Erythroblast (primary cell): ENCODE data around the gene KRTAP10-3.

Experiments
- DNase-seq, 2 experiments: peaks; one replicate each; lab custom pipeline; 2025; lab: John Stamatoyannopoulos, UW
- GATA1 ChIP-seq: IDR thresholded peaks from 2 replicates; pipeline ENCODE4 v1.6.1; 2011; ENCODE audit warnings: low read depth, mild to moderate bottlenecking, control low read depth, low read length, moderate library complexity
- POLR2A ChIP-seq: IDR thresholded peaks from 2 replicates; pipeline ENCODE4 v1.6.1; 2011; ENCODE audit warnings: mild to moderate bottlenecking, low read length

KRTAP10-3 gene

DNA sequence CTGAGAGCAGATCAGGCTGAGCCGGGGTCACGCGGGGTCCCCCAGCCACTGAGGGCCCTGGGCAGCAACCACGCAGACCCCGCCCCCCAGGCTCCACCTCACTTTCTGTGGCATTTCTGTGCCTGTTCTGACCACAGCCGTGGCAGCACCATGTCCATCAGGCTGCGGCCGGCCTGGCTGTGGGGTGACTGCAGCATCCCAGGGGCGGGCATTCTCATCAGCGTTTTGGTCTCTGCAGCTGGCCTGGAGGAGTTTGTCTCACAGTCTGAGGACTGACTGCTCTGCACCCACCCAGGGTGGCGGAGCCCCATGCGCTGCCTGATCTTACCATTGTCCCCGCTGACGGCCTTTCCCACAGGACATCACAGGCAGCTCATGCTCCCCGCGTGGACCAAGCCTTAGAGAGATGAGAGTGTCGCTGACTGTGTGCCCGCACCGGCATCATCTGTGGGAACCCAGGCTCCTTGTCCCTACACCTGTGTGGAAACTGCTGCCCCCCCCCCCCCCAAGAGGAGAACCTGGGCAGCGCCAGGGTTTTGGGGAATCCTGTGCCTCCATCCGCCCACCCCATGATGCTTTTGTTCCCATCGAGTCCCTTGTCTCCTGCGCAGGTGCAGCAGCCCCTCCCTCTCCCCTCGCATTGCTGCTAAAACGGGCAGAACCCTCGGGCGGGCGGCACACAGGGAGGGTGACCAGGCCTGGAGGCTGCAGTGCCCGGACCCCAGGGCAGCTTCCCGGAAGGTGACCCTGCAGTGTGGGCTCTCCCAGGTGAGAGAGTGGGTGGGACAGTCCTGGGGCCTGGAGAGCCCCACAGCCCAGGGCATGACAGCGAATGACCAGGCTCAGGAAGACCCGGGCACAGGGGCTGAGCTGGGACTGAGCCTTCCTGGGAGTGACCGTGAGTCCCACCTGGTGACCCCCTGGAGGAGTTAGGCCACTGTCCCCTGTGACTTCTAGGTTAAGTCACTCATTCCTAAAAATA is 20.4 kb downstream of the KRTAP10-3 start:
- TF ChIP-seq POLR2A (no peak), GATA1 (no peak)
- no peak for DNase-seq

DNA sequence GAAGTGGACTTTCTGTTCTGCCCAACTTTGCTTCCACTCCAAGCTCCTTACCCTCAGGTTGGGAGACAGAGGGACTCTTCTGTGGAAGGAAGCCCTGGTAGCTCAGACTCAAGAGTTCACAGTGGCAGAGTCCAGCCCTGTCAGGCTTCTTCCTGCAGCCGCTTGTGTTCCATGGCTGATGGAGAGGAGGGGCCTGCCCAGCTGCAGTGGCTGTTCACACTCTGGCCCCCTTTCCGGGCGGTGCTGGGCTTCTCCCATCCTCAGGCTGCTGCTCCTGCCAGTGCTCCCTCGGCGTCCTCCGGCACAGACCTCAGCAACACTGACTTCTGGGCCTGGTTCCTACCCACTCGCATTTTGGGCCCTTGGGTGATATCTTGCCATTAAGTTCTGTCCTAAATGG is 22.6 kb downstream of the KRTAP10-3 start:
- TF ChIP-seq GATA1 (no peak), POLR2A (no peak)
- no peak for DNase-seq

DNA sequence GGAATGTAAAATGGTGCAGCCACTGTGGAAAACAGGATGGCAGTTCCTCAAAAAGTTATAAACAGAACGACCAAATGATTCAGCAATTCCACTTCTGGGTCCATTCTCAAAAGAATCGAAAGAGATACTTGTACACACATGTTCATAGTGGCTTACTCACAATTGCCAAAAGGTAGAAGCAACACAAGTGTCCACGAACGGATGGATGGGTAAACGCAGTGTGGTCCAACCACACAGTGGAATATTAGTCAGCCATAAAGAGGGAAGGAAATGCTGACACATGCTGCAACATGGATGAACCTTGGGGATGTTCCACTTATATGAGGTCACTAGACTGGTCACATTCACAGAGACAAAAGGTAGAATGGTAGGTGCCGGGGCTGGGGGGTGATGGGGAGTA is 23.9 kb downstream of the KRTAP10-3 start:
- TF ChIP-seq POLR2A (no peak), GATA1 (no peak)

DNA sequence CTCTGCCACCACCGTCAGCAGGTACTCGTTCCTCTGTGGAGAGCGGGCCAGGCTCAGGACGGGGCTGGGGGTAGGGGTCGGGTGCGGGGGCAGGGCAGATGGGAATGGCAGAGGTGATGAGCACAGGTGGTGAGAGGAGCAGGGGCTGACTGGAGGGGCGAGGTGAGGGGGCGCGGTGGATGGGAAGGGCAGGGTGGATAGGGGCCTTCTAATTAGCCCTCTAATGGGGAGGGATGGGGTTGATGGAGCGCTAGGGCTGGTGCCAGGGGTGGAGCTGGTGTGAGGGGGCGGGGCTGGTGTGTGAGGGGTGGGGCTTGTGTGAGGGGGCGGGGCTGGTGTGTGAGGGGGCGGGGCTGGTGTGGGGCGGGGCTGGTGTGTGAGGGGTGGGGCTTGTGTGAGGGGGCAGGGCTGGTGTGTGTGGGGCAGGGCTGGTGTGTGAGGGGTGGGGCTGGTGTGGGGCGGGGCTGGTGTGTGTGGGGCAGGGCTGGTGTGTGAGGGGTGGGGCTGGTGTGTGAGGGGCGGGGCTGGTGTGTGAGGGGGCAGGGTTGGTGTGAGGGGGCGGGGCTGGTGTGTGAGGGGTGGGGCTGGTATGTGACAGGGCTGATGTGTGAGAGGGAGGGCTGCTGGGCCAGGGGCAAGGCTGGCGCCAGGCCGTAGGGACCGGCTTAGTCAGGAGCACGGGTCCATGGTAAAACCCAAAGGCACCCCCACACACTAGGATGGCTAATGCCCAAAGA is 24.5 kb downstream of the KRTAP10-3 start:
- TF ChIP-seq GATA1: no peak
- no peak for TF ChIP-seq POLR2A
- DNase-seq: peak in 1 of 2 experiments; percentile 8

More for the DNA sequence above, 23.9 kb downstream of the KRTAP10-3 start:
- DNase-seq: no peak

DNA sequence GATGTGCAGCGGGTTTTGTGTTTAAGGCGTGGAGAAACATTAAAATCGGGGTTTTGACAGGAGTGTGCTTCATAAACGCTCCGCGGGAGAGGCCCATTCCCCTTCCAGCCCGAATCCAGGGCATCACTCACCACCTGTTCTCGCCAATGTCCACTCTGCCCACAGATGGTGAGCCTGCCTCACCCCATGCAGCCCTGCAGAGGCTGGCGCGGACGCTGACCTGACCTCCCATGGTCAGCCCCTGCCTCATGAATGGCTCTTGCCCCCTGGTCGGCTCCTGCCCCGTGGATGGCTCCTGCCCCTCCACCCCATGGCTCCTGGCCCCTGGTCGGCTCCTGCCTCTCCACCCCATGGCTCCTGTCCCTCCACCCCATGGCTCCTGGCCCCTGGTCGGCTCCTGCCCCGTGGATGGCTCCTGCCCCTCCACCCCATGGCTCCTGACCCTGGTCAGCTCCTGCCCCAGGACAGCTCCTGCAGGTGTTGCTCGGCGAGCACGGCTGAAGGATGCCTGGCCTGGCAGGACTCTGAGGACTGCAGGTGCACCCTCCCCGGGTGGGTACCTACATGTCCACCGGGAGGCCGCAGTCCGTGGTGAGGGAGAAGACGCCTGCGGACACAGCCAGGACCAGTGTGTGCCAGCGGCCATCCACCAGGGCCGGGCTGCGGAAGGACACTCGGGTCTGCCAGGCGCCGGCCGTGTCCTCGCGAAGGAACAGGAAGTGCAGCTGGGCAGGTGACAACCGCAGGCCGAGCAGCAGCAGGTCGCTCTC is 25.3 kb downstream of the KRTAP10-3 start:
- TF ChIP-seq POLR2A (no peak), GATA1 (no peak)
- no peak for DNase-seq

DNA sequence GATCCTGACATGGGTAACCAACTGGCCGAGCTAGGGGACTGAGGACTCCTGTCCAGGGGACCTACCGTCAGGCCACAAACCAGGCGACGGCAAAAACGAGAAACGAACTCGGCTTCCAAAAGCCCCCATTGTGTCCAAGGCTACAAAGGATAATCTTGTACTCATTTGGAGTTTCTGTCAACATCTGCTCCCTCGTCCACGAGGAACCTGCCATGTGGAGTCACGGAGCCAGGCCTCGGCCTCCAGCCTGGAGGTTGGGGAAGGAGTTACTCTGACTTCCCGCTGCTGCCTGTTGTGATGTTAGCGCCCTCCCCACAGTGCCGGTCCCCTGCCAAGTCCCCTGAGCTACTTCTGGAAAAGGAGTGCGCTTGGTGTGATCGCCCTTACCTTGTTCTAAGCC is 25.9 kb downstream of the KRTAP10-3 start:
- TF ChIP-seq POLR2A: no peak
- TF ChIP-seq GATA1: no peak
- DNase-seq: no peak

DNA sequence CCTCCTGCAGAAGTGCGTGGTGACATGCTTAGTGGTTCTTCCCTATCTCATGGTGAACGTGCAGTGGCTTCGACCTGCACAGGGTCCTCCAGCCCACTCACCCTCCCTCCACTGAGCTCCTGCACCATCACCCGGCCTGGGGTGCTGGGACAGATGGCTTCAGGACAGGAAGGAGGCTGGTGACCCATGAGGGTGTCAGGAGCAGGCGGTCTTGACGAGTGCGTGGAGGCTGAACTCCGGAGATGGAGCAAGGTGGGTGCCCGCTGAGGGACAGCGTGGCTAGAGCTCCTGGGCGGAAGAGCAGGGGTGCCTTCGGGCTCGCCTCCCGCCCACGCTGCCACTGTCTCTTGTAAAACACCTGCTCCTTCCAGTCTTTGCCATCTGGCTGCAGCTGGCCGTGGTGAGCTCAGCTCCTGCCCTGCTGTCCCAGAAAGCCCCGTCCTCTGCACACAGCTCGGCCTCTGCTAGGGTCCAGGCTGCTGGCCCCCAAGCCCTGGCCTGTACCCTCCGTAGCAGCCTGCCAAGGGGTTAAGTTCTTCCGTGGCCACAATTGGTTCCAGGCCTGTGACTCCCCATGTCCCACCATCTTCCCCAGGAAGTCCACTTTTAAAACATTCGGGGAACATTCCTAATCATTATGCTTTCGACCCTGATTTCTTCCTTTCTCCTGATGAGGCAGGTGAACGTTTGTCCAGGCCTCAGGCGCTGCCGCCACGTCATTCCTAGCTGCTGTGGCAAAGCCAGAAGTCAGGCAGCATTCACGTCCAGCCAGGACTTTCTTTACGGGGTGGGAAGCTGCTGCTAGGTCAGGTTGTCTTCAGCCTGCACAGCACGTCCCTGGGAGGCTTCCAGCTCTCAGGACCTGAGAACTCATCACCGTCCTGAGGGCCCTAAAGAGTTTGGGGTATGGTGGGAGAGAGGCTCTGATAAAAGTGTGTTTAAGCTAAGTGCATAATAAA is 26.7 kb downstream of the KRTAP10-3 start:
- no peak for TF ChIP-seq POLR2A
- no peak for TF ChIP-seq GATA1
- no peak for DNase-seq

DNA sequence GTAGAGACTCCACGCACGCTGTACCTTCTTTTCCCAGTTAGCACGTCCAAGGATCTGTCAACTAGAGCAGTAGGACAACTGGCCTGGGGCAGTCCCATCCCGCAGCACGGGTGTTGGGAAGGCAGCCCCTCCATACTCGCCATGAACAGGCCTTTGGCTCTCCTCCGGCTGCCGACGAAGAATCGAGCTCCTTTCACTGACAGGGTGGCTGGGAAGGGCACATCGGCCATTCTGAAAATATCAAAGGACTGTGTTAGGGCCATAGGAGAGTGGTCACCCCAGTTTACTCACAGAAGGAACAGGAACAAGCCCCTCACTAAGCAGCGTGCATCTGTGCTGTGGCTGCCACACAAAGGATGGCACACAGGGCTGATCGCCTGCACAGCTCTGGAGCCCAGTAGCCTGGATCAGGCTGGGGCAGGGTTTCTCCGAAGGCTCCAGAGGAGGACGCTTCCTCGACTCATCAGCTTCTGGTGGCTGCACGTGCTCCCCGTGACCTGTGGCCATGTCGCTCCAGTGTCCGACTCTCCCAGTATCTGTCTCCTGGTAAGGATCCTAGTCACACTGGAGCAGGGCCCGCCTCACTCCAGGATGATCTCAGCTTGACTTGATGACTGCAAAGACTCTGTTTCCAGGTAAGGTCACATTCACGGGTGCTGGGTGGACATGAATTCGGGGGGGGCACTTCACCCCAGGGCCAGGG is 27.5 kb downstream of the KRTAP10-3 start:
- TF ChIP-seq POLR2A: no peak
- no peak for TF ChIP-seq GATA1
- DNase-seq: no peak

DNA sequence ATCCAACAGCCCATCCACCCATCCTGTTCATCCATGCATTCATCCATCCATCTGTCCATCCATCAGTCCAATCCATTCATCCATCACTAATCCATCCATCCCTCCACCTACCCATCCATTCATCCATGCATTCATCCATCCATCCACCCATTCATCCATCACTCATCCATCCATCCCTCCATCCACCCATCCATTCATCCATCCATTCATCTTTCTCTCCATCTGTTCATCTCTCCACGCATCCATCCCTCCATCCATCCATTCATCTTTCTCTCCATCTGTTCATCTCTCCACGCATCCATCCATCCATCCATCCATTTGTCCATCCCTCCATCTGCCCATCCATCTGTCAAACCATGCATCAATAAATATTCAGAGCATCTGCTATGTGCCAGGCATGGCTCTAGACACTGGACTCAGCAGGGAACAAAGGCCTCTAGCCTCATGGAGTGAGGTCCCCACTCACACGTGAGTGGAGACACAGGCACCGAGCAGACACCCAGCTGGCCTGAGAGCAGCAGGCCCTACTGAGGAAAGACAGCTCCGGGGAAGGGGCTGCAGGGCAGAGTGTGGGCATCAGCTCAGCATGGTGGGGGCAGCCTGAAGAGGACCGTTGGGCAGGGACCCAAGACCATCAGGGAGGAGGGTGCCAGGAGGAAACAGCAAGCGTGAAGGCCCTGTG is 28.2 kb downstream of the KRTAP10-3 start:
- TF ChIP-seq POLR2A (no peak), GATA1 (no peak)
- no peak for DNase-seq

DNA sequence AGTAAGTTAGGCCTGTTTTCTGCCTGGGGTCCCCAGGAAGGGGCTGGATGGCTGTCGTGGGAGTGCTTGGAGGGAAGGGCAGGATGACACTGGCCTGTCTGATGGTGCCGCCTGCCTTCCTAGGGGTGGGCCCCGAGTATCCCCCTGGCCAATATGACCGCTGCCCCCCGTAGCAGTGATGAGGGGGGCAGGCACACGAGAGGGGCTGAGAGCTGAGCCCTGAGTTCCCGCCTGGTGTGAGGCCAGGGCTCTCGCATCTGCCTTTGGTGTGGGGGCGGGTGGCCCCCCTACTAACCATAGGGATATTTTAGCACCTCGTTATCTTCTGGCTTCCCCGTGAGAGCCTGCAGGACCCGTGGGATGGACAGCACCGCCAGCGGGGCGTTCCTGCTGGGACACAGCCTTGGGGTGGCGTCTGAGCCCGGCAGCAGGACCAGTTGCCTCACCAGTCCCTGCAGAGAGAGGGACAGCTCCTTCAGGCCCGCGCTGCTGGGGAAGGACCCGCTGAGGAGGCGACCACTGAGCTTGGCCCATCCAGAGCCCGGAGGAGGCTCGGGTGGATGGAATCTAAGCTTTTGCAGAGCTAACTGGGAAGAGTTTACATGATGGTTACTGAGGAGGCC is 29.0 kb downstream of the KRTAP10-3 start:
- no peak for DNase-seq

DNA sequence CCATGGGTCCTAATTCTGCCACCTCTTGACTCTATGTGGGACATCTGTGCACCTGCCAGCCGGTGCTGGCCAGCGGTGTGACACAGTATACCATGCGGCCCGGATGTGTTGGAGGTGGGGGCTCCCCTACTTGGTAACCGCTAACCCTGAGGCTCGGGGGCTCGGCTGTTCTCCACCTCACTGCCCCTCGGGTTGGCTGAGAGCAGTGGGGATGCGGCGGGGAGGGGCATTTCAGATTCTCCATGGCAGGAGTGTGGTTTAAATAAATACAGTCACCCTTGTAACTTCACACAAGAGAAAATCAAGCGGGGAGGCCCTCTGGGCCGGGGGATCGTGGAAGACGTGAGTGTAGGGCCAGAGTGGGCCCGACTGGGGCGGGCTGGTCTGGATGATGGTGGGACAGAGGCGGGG is 29.6 kb downstream of the KRTAP10-3 start:
- no peak for TF ChIP-seq GATA1
- TF ChIP-seq POLR2A: no peak
- no peak for DNase-seq

More for the DNA sequence above, 29.0 kb downstream of the KRTAP10-3 start:
- TF ChIP-seq GATA1: no peak
- TF ChIP-seq POLR2A: no peak

DNA sequence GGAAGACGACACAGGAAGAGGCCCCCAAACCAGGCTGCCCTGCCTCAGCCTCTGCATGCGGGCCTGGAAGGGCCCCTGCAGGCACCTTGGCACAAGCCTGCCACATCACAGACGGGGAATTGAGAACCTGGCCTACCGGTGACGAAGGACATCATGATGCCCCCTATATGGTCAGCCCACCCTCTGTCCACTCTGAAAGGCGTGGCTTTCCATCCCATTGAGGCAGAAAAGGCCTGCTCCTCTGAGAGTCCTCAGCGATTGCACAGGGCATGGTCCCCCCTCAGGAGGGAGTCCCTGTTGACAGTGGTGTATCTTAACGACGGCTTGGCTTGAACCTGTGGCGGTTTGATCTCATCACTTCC is 30.0 kb downstream of the KRTAP10-3 start:
- no peak for DNase-seq
- TF ChIP-seq POLR2A (no peak), GATA1 (no peak)
